Measurements from ENCODE around the gene PGA3. TPM values are rescaled to one million over a fixed set of nuclear protein-coding genes. Genes with fewer than 3 reads are reported as not detected.
"Not testable (repeated sequence)": the region's sequence is repeated elsewhere in the genome, so short reads cannot be mapped to it uniquely, and the experiment has no call there.

PGA3 gene
- total and polyA plus RNA-seq, 2 of the 8 experiments (the other 6 are each of a cell fraction or from before 2014, with no cell fraction given) = not detected

- WGBS, 2 experiments (ENCODE audit: extremely low coverage in 1 of 2, insufficient coverage in 1 of 2, insufficient read length in 1 of 2, insufficient replicate concordance in 2 of 2, low coverage in 1 of 2, low lambda C conversion rate in 2 of 2, missing lambda C conversion rate in 1 of 2) = no CpG with 5 or more reads among the region's 8 CpGs
- H3K14ac ChIP-seq (ENCODE audit: insufficient read length); H3K4me2 ChIP-seq (ENCODE audit: insufficient read depth in 1 of 2, low read depth in 2 of 2, low read length in 2 of 2); H3K23me2 ChIP-seq (ENCODE audit: low read depth, low read length); H3K4me1 ChIP-seq (replicated peaks in 1 of 4; ENCODE audit: control insufficient read depth in 3 of 4, insufficient read depth in 4 of 4, low read length in 3 of 4); POLR2A ChIA-PET (ENCODE audit: partially characterized antibody); H2BK15ac ChIP-seq (ENCODE audit: low read length); H2AK5ac ChIP-seq (ENCODE audit: low read depth, low read length); H3K27ac ChIP-seq (ENCODE audit: low read depth, low read length); H3K79me2 ChIP-seq (ENCODE audit: control insufficient read depth in 1 of 2, insufficient read depth in 2 of 2, low read length in 2 of 2); DNase-seq (ENCODE audit: low read depth in 1 of 2, low spot score in 2 of 2); H2BK120ac ChIP-seq (replicated peaks; ENCODE audit: low read depth, low read length); H2BK5ac ChIP-seq (ENCODE audit: low read depth, low read length); H3K4ac ChIP-seq (replicated peaks; ENCODE audit: insufficient read length, low read depth, low read length); FAIRE-seq; H3K9me3 ChIP-seq (ENCODE audit: insufficient read depth in 2 of 2, low read depth in 1 of 2, low read length in 1 of 2); H2AFZ ChIP-seq (ENCODE audit: low read length); H3K36me3 ChIP-seq (ENCODE audit: control insufficient read depth in 2 of 4, insufficient read depth in 4 of 4, low read length in 3 of 4); H3K56ac ChIP-seq (replicated peaks; ENCODE audit: insufficient read length, low read depth, low read length); H3K79me1 ChIP-seq (ENCODE audit: low read depth, low read length); H4K91ac ChIP-seq (replicated peaks; ENCODE audit: insufficient read length, low read length); H3K23ac ChIP-seq (ENCODE audit: insufficient read length); H2BK20ac ChIP-seq (ENCODE audit: low read length); H3K9ac ChIP-seq (replicated peaks in 1 of 4; ENCODE audit: extremely low read depth in 1 of 4, low read depth in 3 of 4, low read length in 3 of 4); H4K5ac ChIP-seq (ENCODE audit: insufficient read length, low read depth, low read length); H3K18ac ChIP-seq (ENCODE audit: extremely low read depth, low read length); H3K4me3 ChIP-seq (ENCODE audit: extremely low read depth in 1 of 4, insufficient read depth in 2 of 4, low read depth in 3 of 4, low read length in 4 of 4); H3K27me3 ChIP-seq (replicated peaks in 1 of 4; ENCODE audit: control insufficient read depth in 3 of 4, extremely low read depth in 1 of 4, insufficient read depth in 3 of 4, low read length in 3 of 4); H4K8ac ChIP-seq (ENCODE audit: extremely low read depth, insufficient read depth, low read length); H2BK12ac ChIP-seq (ENCODE audit: low read depth, low read length); H4K20me1 ChIP-seq (replicated peaks in 1 of 2; ENCODE audit: control insufficient read depth in 1 of 2, insufficient read depth in 2 of 2, low read length in 2 of 2): not testable (repeated sequence)
- CTCF ChIA-PET (ENCODE audit: partially characterized antibody) = interaction anchor here (1.0 kb wide), 1 partner anchor 13 kb away, joined by 7 read pairs; no protein-coding TSS in a partner anchor
Measured at GRCh38 chr11:61240875-61241274, 37.6 kb downstream of the PGA3 start, which contains the start of gene PGA5. PGA5 (plus strand) TSS chr11:61241175; CDS start chr11:61241227, 52 bp downstream.

- H3K9me3 ChIP-seq (ENCODE audit: insufficient read depth in 2 of 2, low read depth in 1 of 2, low read length in 1 of 2); FAIRE-seq; H2BK120ac ChIP-seq (replicated peaks; ENCODE audit: low read depth, low read length); H2AK5ac ChIP-seq (ENCODE audit: low read depth, low read length); H3K27ac ChIP-seq (ENCODE audit: low read depth, low read length); H3K4me1 ChIP-seq (replicated peaks in 1 of 4; ENCODE audit: control insufficient read depth in 3 of 4, insufficient read depth in 4 of 4, low read length in 3 of 4); DNase-seq (ENCODE audit: low read depth in 1 of 2, low spot score in 2 of 2); H3K79me1 ChIP-seq (ENCODE audit: low read depth, low read length); H2AFZ ChIP-seq (ENCODE audit: low read length); H4K8ac ChIP-seq (ENCODE audit: extremely low read depth, insufficient read depth, low read length); H3K36me3 ChIP-seq (ENCODE audit: control insufficient read depth in 2 of 4, insufficient read depth in 4 of 4, low read length in 3 of 4); H3K14ac ChIP-seq (ENCODE audit: insufficient read length); H3K4me3 ChIP-seq (ENCODE audit: extremely low read depth in 1 of 4, insufficient read depth in 2 of 4, low read depth in 3 of 4, low read length in 4 of 4); H3K27me3 ChIP-seq (replicated peaks in 1 of 4; ENCODE audit: control insufficient read depth in 3 of 4, extremely low read depth in 1 of 4, insufficient read depth in 3 of 4, low read length in 3 of 4); H4K91ac ChIP-seq (replicated peaks; ENCODE audit: insufficient read length, low read length); H3K23ac ChIP-seq (ENCODE audit: insufficient read length); H3K4ac ChIP-seq (replicated peaks; ENCODE audit: insufficient read length, low read depth, low read length); CTCF ChIA-PET (ENCODE audit: partially characterized antibody); H3K4me2 ChIP-seq (ENCODE audit: insufficient read depth in 1 of 2, low read depth in 2 of 2, low read length in 2 of 2); H3K18ac ChIP-seq (ENCODE audit: extremely low read depth, low read length); H4K20me1 ChIP-seq (replicated peaks in 1 of 2; ENCODE audit: control insufficient read depth in 1 of 2, insufficient read depth in 2 of 2, low read length in 2 of 2); H3K79me2 ChIP-seq (ENCODE audit: control insufficient read depth in 1 of 2, insufficient read depth in 2 of 2, low read length in 2 of 2); H2BK5ac ChIP-seq (ENCODE audit: low read depth, low read length); H3K9ac ChIP-seq (replicated peaks in 1 of 4; ENCODE audit: extremely low read depth in 1 of 4, low read depth in 3 of 4, low read length in 3 of 4); H2BK12ac ChIP-seq (ENCODE audit: low read depth, low read length); H2BK15ac ChIP-seq (ENCODE audit: low read length); POLR2A ChIA-PET (ENCODE audit: partially characterized antibody); H3K56ac ChIP-seq (replicated peaks; ENCODE audit: insufficient read length, low read depth, low read length); H4K5ac ChIP-seq (ENCODE audit: insufficient read length, low read depth, low read length); H2BK20ac ChIP-seq (ENCODE audit: low read length); H3K23me2 ChIP-seq (ENCODE audit: low read depth, low read length): not testable (repeated sequence)
- no CpG with 5 or more reads among the region's 5 CpGs for WGBS, 2 experiments (ENCODE audit: extremely low coverage in 1 of 2, insufficient coverage in 1 of 2, insufficient read length in 1 of 2, insufficient replicate concordance in 2 of 2, low coverage in 1 of 2, low lambda C conversion rate in 2 of 2, missing lambda C conversion rate in 1 of 2)
Measured at GRCh38 chr11:61241526-61241925, 38.2 kb downstream of the PGA3 start.

Data from H1 (cell line).